ENCODE data around the gene ARPC4.

GRCh38 chr3:9826815-9827573, 34.1 kb downstream of the ARPC4 start:
- TF ChIP-seq POLR2A (IDR thresholded peaks at IDR 0.05; ENCODE audit: low read depth) = no peak
- peak in 1 of 3 experiments; percentile 30 for TF ChIP-seq CTCF (IDR thresholded peaks at IDR 0.05)

Data from esophagus muscularis mucosa (tissue), 3 donors.